AG04449 (cell line): Measurements from ENCODE around the gene EZR.

Source experiments
- CTCF ChIA-PET: fragments of 350-600 bp; formaldehyde crosslinking; extraction: SDS; loops from one replicate; lab custom pipeline; 2021; ENCODE audit warnings: antibody characterized with exemption; lab: Yijun Ruan, JAX
- POLR2A ChIA-PET: fragments of 400-600, 350-600 bp; formaldehyde crosslinking; extraction: SDS; loops from one replicate; lab custom pipeline; 2020; ENCODE audit warnings: antibody characterized with exemption, inconsistent platforms; lab: Yijun Ruan, JAX
- DNase-seq: peaks from one replicate; pipeline ENCODE4 v3.0.0-alpha.2; 2010; ENCODE audit warnings: low read depth, low spot score
- H3K4me3 ChIP-seq: 2 replicates; pipeline ENCODE4 v1.5.1; 2011; ENCODE audit warnings: low read depth, mild to moderate bottlenecking, control low read depth, low read length
- TF ChIP-seq, protein P1 (sequence below): IDR thresholded peaks from one replicate; pipeline ENCODE4 v1.5.1; 2011; ENCODE audit warnings: mild to moderate bottlenecking, moderate library complexity, low read length, control low read depth, inconsistent platforms; ENCODE audit not compliant: insufficient read depth; ENCODE audit errors: missing control alignments

The EZR gene

DNA sequence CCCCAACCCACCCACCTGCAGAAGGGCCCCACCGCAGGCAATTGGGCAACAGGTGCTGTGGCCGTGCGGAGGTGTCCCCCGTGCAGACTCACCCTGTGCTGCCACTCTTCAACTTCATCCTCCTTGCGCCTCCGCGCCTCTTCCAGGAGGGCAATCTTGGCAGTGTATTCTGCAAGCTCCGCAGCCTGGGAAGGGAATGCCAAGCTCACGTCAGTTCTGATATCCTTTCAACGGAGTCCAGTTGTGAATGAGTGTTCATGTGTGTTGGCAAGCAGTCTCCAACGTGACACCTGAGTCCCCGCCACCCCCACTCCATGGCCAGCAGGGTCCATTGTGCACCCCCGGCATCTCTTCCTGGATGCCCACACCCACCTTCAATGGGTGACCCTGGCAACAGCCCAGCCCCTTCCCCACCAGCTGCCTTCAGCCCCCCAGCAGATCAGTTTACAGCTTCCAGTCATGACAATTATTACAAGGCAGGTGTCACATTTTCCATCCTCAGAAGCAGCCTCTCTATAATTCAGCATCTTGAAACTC, 49.9 kb downstream of the EZR start:
- TF ChIP-seq, protein P1, sequence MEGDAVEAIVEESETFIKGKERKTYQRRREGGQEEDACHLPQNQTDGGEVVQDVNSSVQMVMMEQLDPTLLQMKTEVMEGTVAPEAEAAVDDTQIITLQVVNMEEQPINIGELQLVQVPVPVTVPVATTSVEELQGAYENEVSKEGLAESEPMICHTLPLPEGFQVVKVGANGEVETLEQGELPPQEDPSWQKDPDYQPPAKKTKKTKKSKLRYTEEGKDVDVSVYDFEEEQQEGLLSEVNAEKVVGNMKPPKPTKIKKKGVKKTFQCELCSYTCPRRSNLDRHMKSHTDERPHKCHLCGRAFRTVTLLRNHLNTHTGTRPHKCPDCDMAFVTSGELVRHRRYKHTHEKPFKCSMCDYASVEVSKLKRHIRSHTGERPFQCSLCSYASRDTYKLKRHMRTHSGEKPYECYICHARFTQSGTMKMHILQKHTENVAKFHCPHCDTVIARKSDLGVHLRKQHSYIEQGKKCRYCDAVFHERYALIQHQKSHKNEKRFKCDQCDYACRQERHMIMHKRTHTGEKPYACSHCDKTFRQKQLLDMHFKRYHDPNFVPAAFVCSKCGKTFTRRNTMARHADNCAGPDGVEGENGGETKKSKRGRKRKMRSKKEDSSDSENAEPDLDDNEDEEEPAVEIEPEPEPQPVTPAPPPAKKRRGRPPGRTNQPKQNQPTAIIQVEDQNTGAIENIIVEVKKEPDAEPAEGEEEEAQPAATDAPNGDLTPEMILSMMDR, result no peak
- POLR2A ChIA-PET, result no interaction called here
- no peak for DNase-seq
- CTCF ChIA-PET, result interaction anchor here (0.8 kb wide), 1 partner anchor 15 kb away, joined by 3 read pairs; no protein-coding TSS in a partner anchor
- H3K4me3 ChIP-seq, result no peak overlapping the region

DNA sequence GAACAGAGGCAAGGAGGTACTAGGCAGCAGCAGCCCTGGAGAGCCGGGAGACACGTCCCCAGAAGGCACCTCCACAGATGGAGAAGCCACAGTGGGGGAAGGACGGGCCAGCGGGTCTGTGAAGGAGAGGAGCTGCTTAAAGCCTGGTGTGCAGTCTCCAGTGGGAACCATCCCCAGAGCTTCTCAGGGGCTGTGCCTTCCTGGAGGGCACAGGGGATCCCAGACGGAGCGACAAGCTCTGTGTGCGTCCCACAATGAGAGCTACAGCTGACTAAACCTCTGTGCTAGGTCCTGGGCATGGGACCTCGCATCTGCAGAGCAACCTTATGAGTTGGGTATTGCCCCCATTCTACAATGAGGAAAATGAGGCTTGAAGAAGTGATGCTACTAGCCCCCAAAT, 50.7 kb downstream of the EZR start:
- DNase-seq, result no peak
- no peak overlapping the region for H3K4me3 ChIP-seq
- POLR2A ChIA-PET, result no interaction called here
- CTCF ChIA-PET, result interaction anchor here (0.9 kb wide), 1 partner anchor 204 kb away, joined by 3 read pairs; no protein-coding TSS in a partner anchor
- TF ChIP-seq, protein P1, result no peak

DNA sequence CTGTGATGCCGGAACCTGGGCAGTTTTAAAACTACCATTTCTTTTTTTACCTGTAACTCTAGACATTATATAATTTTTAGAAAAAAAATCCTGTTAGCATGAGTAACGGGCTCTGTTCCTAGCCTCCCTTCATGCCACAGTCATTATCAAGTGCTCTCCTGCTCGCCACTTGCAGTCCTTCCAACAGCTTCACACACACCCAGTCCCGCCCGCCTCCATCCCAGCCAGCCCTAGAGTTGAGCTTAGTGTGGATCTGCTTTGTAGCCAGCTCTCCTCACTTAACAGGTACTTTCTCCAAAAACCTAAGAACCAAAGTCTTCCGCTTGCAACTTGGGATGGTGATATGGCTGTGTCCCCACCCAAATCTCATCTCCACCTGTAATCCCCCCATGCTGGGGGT, 51.5 kb downstream of the EZR start:
- no peak for DNase-seq
- TF ChIP-seq, protein P1, result no peak
- CTCF ChIA-PET, result no interaction called here
- POLR2A ChIA-PET, result no interaction called here
- H3K4me3 ChIP-seq, result no peak overlapping the region

DNA sequence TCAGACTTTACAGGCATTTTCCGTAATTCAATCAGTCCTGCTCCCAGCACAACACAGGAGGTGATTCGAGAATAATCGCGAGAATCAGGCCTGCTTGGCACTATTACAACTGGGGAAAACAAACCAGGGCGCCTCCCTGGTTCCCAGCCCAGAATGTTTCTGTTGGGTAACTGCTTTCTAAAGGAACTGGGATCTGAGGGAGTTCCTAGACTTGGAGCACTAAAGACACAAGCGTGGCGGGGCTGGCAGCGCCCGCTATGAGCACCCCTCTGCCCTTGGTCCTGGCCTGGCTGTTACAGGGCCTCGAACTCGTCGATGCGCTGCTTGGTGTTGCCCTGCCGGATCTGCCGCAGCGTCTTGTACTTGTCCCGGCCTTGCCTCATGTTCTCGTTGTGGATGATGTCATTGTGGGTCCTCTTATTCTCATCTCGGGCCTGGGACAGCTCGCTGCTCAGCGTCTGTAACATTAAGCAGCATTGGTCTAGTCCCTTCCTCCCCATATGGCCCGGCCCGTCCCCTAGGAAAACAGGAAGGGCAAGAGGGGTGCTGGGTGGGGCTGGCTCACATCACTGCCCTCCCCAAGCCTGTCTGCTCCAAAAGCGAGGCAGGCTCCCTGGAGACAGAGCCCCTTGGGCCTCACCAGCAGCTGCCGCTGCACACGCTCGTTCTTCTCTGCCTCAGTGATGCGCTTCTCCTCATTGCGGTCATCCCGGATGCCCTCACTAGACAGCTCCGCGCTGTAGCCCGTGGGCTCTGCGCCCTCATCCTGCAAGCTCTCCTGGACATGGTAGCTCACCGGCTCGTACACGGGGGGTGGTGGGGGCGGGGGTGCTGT, 52.3 kb downstream of the EZR start:
- TF ChIP-seq, protein P1, result no peak
- POLR2A ChIA-PET, result interaction anchor here (0.6 kb wide), 1 partner anchor 79 kb away, joined by 3 read pairs; no protein-coding TSS in a partner anchor
- no peak for DNase-seq
- CTCF ChIA-PET, result no interaction called here
- no peak overlapping the region for H3K4me3 ChIP-seq

DNA sequence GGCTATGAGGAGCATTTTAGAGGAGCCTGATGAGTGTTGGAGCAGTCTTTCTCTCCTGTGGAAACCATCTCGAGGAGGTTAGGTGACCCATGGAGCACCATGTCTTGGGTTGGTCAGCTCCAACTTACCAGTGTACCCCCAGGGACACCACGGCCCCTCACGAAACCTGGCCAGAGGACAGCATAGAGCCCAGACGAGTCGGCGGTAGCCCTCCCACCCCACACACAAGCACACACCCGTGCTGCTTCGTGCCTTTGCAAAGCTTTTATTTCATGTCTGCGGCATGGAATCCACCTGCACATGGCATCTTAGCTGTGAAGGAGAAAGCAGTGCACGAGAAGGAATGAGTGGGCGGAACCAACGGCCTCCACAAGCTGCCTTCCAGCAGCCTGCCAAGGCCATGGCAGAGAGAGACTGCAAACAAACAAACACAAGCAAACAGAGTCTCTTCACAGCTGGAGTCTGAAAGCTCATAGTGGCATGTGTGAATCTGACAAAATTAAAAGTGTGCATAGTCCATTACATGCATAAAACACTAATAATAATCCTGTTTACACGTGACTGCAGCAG, 53.6 kb downstream of the EZR start:
- TF ChIP-seq, protein P1, result no peak
- H3K4me3 ChIP-seq, result no peak overlapping the region
- ChIA-PET CTCF (no interaction called here), POLR2A (no interaction called here)
- DNase-seq, result no peak

DNA sequence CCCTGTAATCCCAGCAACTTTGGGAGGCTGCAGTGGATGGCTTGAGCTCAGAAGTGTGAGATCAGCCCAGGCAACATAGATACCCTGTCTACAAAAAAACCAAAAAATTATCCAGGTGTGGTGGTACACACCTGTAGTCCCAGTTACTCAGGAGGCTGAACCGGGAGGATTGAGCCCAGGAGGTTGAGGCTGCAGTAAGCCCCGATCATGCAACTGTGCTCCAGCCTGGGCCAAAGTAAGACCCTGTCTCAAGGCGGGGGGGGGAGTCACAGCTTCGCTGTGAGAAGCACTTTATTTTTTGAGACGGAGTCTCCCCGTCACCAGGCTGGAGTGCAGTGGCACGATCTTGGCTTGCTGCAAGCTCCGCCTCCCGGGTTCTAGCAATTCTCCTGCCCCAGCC, 54.2 kb downstream of the EZR start:
- TF ChIP-seq, protein P1, result no peak
- ChIA-PET CTCF (interaction anchor here (3.2 kb wide), 1 partner anchor 61 kb away, joined by 13 read pairs; no protein-coding TSS in a partner anchor), POLR2A (no interaction called here)
- no peak for DNase-seq
- no peak overlapping the region for H3K4me3 ChIP-seq
